GM10266 (cell line): ENCODE results near the gene CRYBA4.

Experiments used
- DNase-seq: peaks from one replicate; pipeline ENCODE4 v3.0.0; 2012; ENCODE audit errors: extremely low spot score
- TF ChIP-seq, protein P1 (sequence below): IDR thresholded peaks from 2 replicates; pipeline ENCODE4 v1.5.1; 2012; ENCODE audit warnings: mild to moderate bottlenecking, low read depth; ENCODE audit not compliant: control insufficient read depth, insufficient read depth; ENCODE audit errors: missing control alignments

CRYBA4 gene

DNA sequence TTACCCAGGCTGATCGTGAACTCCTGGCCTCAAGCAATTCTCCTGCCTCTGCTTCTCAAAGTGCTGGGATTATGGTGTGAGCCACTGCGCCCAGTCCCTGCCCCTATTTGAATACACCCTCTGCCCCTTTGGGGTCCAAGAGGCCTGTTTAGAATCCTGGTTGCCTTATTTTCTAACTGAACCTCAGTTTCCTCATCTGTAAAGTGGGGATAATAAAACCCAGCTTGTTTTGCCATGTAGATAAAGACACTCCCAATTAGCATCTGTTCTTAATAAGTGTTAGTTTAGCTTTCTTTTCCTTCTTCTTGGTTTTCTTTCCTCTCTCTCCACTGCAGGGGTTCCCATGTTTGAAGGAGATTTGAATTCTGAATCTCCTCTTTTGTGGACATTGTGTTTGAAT lies 40.4 kb downstream of the CRYBA4 start:
- no peak for DNase-seq
- TF ChIP-seq, protein P1, sequence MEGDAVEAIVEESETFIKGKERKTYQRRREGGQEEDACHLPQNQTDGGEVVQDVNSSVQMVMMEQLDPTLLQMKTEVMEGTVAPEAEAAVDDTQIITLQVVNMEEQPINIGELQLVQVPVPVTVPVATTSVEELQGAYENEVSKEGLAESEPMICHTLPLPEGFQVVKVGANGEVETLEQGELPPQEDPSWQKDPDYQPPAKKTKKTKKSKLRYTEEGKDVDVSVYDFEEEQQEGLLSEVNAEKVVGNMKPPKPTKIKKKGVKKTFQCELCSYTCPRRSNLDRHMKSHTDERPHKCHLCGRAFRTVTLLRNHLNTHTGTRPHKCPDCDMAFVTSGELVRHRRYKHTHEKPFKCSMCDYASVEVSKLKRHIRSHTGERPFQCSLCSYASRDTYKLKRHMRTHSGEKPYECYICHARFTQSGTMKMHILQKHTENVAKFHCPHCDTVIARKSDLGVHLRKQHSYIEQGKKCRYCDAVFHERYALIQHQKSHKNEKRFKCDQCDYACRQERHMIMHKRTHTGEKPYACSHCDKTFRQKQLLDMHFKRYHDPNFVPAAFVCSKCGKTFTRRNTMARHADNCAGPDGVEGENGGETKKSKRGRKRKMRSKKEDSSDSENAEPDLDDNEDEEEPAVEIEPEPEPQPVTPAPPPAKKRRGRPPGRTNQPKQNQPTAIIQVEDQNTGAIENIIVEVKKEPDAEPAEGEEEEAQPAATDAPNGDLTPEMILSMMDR: no peak

DNA sequence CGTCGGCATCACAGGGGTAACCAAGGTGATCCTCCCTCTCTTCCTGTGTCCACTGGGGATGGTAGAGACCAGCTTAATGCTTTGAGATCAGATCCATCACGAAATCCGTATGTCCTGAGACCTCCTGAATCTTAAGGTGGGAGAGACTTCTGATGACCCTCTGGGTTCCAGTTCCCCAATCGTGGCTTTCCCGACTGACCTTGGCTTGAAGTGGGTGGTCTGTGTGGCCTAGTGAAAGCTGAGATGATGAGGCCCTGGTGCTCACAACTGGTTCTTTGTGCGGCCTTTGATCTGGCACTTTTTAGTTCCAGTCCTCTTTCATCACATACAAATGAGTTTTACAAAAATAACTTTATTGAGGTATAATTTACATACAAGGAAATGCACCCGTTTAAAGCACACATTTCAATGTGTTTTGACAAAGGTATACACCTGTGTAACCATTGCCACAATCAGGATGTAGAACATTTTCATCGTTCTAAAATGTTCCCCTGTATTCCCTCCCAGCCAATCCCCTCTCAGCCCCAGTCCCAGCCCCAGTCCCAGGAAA lies 41.7 kb downstream of the CRYBA4 start:
- no peak for DNase-seq
- TF ChIP-seq, protein P1: no peak

DNA sequence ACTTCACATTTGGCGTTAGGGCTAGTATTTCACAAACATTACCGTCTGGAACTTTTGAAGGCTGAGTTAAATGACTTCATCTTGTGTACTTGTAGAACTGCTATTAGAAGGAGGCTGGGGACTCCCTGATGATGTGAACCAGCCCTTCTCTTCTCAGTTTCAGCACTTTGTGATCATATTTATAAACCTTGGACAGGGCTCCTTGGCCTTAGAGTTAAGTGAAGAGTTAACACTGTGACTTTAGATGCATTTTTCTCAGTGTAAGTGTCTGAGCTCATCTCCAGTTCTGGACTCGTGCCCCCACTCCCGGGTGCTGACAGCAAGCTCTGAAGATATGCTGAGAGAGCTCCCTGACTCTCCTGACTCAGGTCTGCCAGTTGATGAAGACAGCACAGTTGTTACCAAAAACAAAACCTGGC lies 44.1 kb downstream of the CRYBA4 start:
- TF ChIP-seq, protein P1: no peak
- no peak for DNase-seq

DNA sequence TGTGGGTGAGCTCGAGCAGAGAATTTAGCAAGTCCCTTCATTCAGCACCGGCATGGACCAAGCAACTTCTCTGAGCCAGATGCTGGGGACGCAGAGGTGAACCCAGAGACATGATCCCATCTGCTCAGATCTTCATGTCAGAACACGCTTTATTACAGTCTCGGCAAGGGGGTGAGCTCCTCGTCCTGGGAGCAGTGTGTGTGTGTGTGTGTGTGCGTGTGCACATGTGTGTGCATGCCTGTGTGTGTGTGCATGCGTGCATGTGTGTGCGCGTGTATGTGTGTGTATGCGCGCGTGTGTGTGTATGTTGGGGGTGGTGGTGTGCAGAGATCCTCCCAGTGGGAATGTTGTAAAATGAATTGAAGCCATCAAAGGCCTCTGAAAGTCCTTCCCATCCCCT lies 45.4 kb downstream of the CRYBA4 start:
- TF ChIP-seq, protein P1: no peak
- DNase-seq: no peak

DNA sequence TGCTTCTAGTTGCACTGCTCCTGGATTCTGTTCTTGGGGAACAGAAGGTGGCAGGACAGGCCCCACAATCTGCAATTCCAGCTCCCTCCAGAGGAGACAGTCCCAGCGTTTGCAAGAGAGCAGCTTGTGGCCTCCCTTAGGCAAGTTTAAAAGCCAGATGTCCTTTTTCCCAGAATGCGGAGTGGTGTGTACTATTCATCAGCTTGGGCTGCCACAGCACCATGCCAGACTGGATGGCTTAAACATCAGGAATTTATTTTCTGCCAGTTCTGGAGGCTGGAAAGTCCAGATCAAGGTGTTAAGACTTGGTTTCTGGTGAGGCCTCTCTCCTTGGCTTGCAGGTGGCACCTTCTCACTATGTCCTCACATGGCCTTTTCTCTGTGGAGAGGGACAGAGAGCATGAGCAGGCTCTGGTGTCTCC lies 47.3 kb downstream of the CRYBA4 start:
- DNase-seq: no peak
- TF ChIP-seq, protein P1: no peak

DNA sequence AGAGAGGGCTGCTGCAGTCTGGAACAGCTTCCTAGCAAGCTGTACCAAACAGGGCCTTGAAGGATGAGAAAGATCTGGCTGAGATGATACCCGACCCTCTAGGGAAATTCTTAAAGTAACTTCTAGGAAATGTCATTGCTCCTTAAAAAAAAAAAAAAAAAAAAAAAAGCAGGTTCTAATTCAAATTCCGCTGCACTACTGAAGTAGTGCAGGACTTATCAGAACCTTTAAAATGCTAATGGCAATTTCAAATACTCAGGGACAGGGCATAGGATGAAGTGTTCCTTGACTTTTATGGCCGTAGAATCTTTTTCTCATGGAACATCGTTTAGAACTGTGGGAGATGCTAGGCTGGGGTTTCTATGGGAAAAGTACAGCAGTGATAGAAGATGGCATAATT lies 48.7 kb downstream of the CRYBA4 start:
- no peak for DNase-seq
- TF ChIP-seq, protein P1: no peak

DNA sequence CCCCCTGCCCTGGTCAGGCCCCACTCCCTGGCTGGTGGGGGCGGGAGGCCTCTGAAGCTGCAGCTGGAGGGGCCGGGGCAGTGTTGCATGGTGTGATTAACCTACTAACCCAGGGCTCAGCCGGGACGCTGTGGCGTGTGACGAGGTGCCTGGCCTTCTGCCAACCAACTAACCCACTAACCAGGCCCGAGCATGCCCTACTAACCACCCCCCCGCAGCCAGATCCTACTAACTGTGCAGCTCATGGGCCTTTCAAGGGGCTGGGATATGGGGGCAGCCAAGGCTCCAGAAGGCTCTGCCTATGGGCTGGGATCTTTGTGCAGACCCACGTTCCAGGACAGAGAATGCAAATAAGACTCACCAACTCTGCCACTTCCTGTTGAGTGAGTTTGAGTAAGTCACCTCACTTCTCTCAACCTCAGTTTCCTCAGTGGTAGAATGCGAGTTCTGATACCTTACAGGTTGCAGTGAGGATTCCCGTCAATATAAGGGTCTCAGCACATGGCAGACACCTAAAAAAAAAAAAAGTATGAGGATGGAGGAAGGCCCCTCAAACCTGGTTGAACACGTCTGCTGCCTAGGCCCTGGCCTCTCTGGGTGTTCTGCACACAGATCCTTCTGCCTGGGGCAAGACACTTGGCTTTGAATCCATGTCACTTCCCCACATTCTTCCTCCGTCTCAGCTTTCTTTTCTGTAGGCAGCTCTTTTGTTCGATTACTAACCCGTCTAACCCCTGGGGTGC lies 49.7 kb downstream of the CRYBA4 start:
- TF ChIP-seq, protein P1: no peak
- DNase-seq: no peak
